Measurements from ENCODE around the gene MLLT10. TPM values are rescaled to one million over a fixed set of nuclear protein-coding genes. Genes with fewer than 3 reads are reported as not detected.
A peak's percentile ranks its signal among the peaks of the same experiment; 100 is the strongest.

Gene MLLT10
- total and polyA plus RNA-seq, 9 of the 15 experiments (the other 6 are each of a cell fraction or from before 2014, with no cell fraction given), result 18.8 to 81.4 (median 64.2) TPM

DNA sequence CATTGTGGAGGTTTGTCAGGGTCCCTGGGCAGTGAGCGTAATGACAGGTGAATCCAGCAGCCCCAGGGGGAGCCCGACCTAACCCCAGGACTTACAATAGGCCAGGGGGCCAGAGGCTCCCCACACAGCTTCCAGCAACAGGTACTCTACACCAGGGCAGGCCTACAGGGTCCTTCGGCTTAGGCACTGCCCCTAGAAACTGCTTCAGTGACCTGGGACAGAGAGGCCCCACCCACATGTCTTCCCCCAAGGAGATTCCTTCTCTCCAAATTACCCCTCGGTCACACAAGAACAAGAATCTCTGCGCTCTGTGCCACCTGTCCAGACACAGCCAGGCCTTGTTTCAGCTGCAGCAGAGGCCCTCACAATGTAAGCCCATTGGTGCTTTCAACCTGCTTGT, 32.9 kb upstream of the MLLT10 start (continued):
- TF ChIP-seq E4F1 (CRISPR knock-in tag; IDR thresholded peaks at IDR 0.05; ENCODE audit: borderline replicate concordance) (no peak), ZEB2 (IDR thresholded peaks at IDR 0.05) (no peak), ZNF184 (CRISPR knock-in tag; IDR thresholded peaks at IDR 0.05) (no peak), C11orf30 (IDR thresholded peaks at IDR 0.05; ENCODE audit: low read depth) (no peak)

DNA sequence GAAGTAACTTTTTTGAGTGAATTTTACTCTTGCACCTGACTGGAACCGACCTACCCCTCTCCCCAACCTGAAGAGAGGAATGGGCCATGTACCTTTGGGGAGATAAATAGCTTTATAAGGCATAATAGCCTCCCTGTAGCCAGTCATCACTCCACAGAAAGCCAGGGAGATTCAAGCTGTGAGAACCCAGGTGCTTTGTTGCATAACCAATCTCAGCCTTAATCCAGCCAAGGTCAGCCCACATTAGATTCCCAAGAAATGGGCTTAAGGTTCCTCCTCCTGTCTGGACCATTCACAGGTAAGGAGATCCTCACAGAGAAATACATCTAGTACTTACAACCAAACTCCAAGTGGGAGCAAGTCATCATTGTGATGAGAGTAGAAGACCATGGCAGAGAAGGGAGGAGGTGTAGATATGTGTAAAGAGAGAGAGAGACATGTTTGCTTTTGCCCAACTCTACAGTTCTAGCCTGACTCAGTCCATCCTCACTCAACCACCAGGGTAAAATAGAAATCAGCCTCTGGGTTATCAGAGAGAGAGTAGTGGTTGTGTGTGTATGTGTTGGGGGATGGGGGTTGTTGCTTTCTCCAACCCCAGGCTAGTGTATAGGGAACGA, 32.2 kb upstream of the MLLT10 start:
- DNase-seq (ENCODE audit: extremely low read depth in 1 of 4, low spot score in 3 of 4), result no peak
- ChIA-PET CTCF (ENCODE audit: low intra/inter-chr PET ratio) (interaction anchor here (0.6 kb wide), 1 partner anchor 849 kb away, joined by 3 read pairs; no protein-coding TSS in a partner anchor), POLR2A (no interaction called here)
- Histone ChIP-seq H3K27ac (ENCODE audit: extremely low read depth, low read depth, low read length) (no peak overlapping the region), H3K4me2 (ENCODE audit: insufficient read depth, low read length) (no peak overlapping the region), H3K9me1 (ENCODE audit: control insufficient read depth, insufficient read depth, low read length) (no peaks in the 10 kb centered on the region), H3K27me3 (ENCODE audit: control insufficient read depth in 2 of 2, insufficient read depth in 2 of 2, low read length in 2 of 2) (no peaks in the 10 kb centered on the region), H3K4me3 (no peak overlapping the region), H3K4me1 (replicated peaks in 1 of 2; ENCODE audit: control insufficient read depth in 2 of 2, insufficient read depth in 2 of 2, low read length in 2 of 2) (peaks cover 0 to 15% of the 10 kb centered on the region in 2 experiments; a peak in 4 of 5 replicates), H3K36me3 (ENCODE audit: control insufficient read depth, insufficient read depth, low read length) (no peaks in the 10 kb centered on the region), H3K9ac (ENCODE audit: insufficient read depth in 1 of 2, low read depth in 2 of 2, low read length in 2 of 2) (no peak overlapping the region), H2AFZ (ENCODE audit: low read depth, low read length) (no peak overlapping the region), H3K9me3 (replicated peaks; ENCODE audit: control insufficient read depth, insufficient read depth, low read depth, low read length) (no peaks in the 10 kb centered on the region; the same call in 1 of the 2 replicates), H4K20me1 (replicated peaks; ENCODE audit: control insufficient read depth, insufficient read depth, low read length) (no peaks in the 10 kb centered on the region), H3K79me2 (ENCODE audit: control insufficient read depth, insufficient read depth, low read length) (no peaks in the 10 kb centered on the region)
- intact Hi-C loops (cut with micrococcal nuclease), result no loop called here
- 10% methylated on average over 2 of the region's 2 CpGs for WGBS (ENCODE audit: insufficient coverage, low coverage, missing lambda C conversion rate)
- TF ChIP-seq SREBF1 (IDR thresholded peaks at IDR 0.05; ENCODE audit: borderline replicate concordance, low read depth, low read length) (no peak), OTX1 (CRISPR knock-in tag; IDR thresholded peaks at IDR 0.05) (no peak), TARDBP (IDR thresholded peaks at IDR 0.05) (no peak), EP400 (IDR thresholded peaks at IDR 0.05) (no peak), ZNF347 (CRISPR knock-in tag; IDR thresholded peaks at IDR 0.05; ENCODE audit: low read depth) (no peak), ETV6 (IDR thresholded peaks at IDR 0.05; ENCODE audit: borderline replicate concordance in 1 of 2, low read depth in 2 of 2, low read length in 1 of 2) (no peak), ETV6 (CRISPR knock-in tag; IDR thresholded peaks at IDR 0.05; ENCODE audit: borderline replicate concordance) (no peak), HES1 (IDR thresholded peaks at IDR 0.05; ENCODE audit: low read depth) (no peak), ZNF507 (tag; conservative IDR thresholded peaks at IDR 0.05) (no peak)
- TF ChIP-seq, protein P1, sequence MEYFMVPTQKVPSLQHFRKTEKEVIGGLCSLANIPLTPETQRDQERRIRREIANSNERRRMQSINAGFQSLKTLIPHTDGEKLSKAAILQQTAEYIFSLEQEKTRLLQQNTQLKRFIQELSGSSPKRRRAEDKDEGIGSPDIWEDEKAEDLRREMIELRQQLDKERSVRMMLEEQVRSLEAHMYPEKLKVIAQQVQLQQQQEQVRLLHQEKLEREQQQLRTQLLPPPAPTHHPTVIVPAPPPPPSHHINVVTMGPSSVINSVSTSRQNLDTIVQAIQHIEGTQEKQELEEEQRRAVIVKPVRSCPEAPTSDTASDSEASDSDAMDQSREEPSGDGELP (CRISPR knock-in tag; IDR thresholded peaks at IDR 0.05; ENCODE audit: borderline replicate concordance), result no peak
- in situ Hi-C loops (cut with MboI), result no loop called here
- FAIRE-seq, result no peak
- peak; percentile 16; the same call in 2 of the 3 replicates for ATAC-seq
- no TSS peak for BruUV-seq (replicated peaks)
